Prostate gland (tissue), 2 donors: ENCODE measurements around the gene NEO1.

Experiments used
- CTCF ChIP-seq, 4 experiments: fragments of 200-600 bp in 2 of 4; fragments of 450-650 bp in 2 of 4; sonication (generic) in 2 of 4; IDR thresholded peaks; 1 replicate in 3 of 4; 2 replicates in 1 of 4; pipeline ENCODE4 v1.5.1; 2016 to 2019; ENCODE audit warnings: antibody characterized with exemption in 4 of 4, mild to moderate bottlenecking in 2 of 4, moderate library complexity in 2 of 4
- POLR2A ChIP-seq: fragments of 450-650 bp; IDR thresholded peaks from one replicate; pipeline ENCODE4 v1.6.1; 2016; ENCODE audit warnings: antibody characterized with exemption, mild to moderate bottlenecking

DNA sequence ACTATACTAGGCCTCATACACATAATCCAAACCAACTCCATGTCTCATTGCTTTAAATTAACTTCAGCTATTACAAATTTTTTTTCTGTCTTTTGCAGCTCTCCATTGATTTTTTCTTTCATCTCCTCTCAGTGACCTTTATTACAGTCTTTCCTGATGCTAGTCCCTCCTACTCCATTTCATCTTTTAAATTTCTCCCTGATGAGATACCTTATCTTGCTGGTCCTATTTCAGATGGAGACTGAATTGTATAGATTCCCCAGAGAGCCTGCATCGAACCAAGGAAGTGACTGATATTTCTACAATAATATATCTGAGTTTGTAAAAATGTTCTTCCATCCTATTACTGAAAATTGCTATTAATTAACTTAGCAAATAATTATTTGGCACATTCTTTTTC lies 45.7 kb upstream of the NEO1 start:
- TF ChIP-seq CTCF (IDR thresholded peaks at IDR 0.05) (no peak), POLR2A (no peak)
